ENCODE measurements around the gene CASP4. TPM values are rescaled to one million over a fixed set of nuclear protein-coding genes. Genes with fewer than 3 reads are reported as not detected.

Gene CASP4
- total and polyA plus RNA-seq, 2 experiments from 2014 or later: 0.35 TPM; not detected in 1

- TF ChIP-seq STAT1 (IDR thresholded peaks at IDR 0.05; ENCODE audit: unreplicated experiment): no peak
- TF ChIP-seq, protein P1, sequence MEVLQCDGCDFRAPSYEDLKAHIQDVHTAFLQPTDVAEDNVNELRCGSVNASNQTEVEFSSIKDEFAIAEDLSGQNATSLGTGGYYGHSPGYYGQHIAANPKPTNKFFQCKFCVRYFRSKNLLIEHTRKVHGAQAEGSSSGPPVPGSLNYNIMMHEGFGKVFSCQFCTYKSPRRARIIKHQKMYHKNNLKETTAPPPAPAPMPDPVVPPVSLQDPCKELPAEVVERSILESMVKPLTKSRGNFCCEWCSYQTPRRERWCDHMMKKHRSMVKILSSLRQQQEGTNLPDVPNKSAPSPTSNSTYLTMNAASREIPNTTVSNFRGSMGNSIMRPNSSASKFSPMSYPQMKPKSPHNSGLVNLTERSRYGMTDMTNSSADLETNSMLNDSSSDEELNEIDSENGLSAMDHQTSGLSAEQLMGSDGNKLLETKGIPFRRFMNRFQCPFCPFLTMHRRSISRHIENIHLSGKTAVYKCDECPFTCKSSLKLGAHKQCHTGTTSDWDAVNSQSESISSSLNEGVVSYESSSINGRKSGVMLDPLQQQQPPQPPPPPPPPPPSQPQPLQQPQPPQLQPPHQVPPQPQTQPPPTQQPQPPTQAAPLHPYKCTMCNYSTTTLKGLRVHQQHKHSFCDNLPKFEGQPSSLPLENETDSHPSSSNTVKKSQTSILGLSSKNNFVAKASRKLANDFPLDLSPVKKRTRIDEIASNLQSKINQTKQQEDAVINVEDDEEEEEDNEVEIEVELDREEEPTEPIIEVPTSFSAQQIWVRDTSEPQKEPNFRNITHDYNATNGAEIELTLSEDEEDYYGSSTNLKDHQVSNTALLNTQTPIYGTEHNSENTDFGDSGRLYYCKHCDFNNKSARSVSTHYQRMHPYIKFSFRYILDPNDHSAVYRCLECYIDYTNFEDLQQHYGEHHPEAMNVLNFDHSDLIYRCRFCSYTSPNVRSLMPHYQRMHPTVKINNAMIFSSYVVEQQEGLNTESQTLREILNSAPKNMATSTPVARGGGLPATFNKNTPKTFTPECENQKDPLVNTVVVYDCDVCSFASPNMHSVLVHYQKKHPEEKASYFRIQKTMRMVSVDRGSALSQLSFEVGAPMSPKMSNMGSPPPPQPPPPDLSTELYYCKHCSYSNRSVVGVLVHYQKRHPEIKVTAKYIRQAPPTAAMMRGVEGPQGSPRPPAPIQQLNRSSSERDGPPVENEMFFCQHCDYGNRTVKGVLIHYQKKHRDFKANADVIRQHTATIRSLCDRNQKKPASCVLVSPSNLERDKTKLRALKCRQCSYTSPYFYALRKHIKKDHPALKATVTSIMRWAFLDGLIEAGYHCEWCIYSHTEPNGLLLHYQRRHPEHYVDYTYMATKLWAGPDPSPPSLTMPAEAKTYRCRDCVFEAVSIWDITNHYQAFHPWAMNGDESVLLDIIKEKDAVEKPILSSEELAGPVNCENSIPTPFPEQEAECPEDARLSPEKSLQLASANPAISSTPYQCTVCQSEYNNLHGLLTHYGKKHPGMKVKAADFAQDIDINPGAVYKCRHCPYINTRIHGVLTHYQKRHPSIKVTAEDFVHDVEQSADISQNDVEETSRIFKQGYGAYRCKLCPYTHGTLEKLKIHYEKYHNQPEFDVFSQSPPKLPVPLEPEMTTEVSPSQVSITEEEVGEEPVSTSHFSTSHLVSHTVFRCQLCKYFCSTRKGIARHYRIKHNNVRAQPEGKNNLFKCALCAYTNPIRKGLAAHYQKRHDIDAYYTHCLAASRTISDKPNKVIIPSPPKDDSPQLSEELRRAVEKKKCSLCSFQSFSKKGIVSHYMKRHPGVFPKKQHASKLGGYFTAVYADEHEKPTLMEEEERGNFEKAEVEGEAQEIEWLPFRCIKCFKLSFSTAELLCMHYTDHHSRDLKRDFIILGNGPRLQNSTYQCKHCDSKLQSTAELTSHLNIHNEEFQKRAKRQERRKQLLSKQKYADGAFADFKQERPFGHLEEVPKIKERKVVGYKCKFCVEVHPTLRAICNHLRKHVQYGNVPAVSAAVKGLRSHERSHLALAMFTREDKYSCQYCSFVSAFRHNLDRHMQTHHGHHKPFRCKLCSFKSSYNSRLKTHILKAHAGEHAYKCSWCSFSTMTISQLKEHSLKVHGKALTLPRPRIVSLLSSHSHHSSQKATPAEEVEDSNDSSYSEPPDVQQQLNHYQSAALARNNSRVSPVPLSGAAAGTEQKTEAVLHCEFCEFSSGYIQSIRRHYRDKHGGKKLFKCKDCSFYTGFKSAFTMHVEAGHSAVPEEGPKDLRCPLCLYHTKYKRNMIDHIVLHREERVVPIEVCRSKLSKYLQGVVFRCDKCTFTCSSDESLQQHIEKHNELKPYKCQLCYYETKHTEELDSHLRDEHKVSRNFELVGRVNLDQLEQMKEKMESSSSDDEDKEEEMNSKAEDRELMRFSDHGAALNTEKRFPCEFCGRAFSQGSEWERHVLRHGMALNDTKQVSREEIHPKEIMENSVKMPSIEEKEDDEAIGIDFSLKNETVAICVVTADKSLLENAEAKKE (CRISPR knock-in tag; IDR thresholded peaks at IDR 0.05): no peak
- TF ChIP-seq ZNF114 (CRISPR knock-in tag; IDR thresholded peaks at IDR 0.05): no peak
Observed at GRCh38 chr11:104965735-104966134, 2.6 kb downstream of the CASP4 start (continued).

DNA sequence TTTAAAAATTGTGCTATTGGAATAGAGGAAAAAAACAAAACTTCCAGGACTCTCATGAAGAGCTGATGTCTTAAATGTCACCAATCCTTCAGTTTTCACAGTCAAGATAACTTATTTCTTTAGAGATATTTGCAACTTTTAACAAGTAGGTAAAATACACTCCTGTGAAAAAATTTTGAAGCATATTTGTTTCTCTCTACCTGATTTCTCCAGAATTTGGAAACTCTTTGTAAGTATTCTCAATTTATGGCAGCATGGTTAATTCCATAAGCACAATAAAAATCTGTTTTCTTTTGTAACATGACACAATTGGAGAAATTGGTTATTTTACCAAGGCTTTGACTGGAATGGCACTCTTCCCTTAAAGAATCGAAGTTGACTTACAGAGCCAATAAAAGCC lies 4.1 kb downstream of the CASP4 start:
- H3K9me3 Mint-ChIP-seq: peaks cover 28% of the 10 kb centered on the region
- H3K4me1 ChIP-seq (ENCODE audit: insufficient read depth): peaks cover 5% of the 10 kb centered on the region; the same call in 1 of the 2 replicates
- H3K4me2 ChIP-seq: no peak overlapping the region
- H3K27me3 ChIP-seq (ENCODE audit: insufficient read depth): no peaks in the 10 kb centered on the region
- no peak overlapping the region for H2AFZ ChIP-seq
- H3K9me2 ChIP-seq (ENCODE audit: insufficient read depth): peaks cover 11% of the 10 kb centered on the region; the same call in 1 of the 2 replicates
- H3K36me3 Mint-ChIP-seq (ENCODE audit: low read depth): peaks cover 31% of the 10 kb centered on the region
- no peak overlapping the region for H3K27ac ChIP-seq (ENCODE audit: low read depth)
- H3F3A ChIP-seq (replicated peaks; ENCODE audit: low read depth): no peaks in the 10 kb centered on the region
- no peak overlapping the region for H3K4me3 ChIP-seq
- H3K79me2 ChIP-seq (replicated peaks; ENCODE audit: insufficient read depth): no peaks in the 10 kb centered on the region
- no peaks in the 10 kb centered on the region for H4K20me1 ChIP-seq (replicated peaks; ENCODE audit: insufficient read depth)
- ATAC-seq: no peak
- H3K27ac Mint-ChIP-seq: no peak overlapping the region
- peaks cover 4% of the 10 kb centered on the region; the same call in 1 of the 2 replicates for H3K36me3 ChIP-seq (ENCODE audit: insufficient read depth)
- DNase-seq (ENCODE audit: low spot score): no peak
- H3K4me3 Mint-ChIP-seq: no peak overlapping the region
- H3K4me1 Mint-ChIP-seq: peaks cover 3% of the 10 kb centered on the region; the same call in 2 of the 3 replicates
- H3K27me3 Mint-ChIP-seq (ENCODE audit: insufficient read depth, low read depth, poor library complexity): no peaks in the 10 kb centered on the region
- TF ChIP-seq NANOG (IDR thresholded peaks at IDR 0.05; ENCODE audit: borderline replicate concordance) (no peak), EZH2phosphoT487 (IDR thresholded peaks at IDR 0.05; ENCODE audit: unreplicated experiment) (no peak), ZNF114 (CRISPR knock-in tag; IDR thresholded peaks at IDR 0.05) (no peak), STAT1 (IDR thresholded peaks at IDR 0.05; ENCODE audit: unreplicated experiment) (no peak), POLR2AphosphoS5 (IDR thresholded peaks at IDR 0.05; ENCODE audit: low read depth) (no peak), EZH2 (IDR thresholded peaks at IDR 0.05; ENCODE audit: low read depth, unreplicated experiment) (no peak), CREB1 (CRISPR knock-in tag; IDR thresholded peaks at IDR 0.05; ENCODE audit: low read depth) (no peak), JUNB (IDR thresholded peaks at IDR 0.05; ENCODE audit: unreplicated experiment) (no peak), REST (IDR thresholded peaks at IDR 0.05; ENCODE audit: unreplicated experiment) (no peak)

Measured in GM23338 (cell line).